HCT116 (cell line): Measurements from ENCODE around the gene RIPK4. TPM values are rescaled to one million over a fixed set of nuclear protein-coding genes. Genes with fewer than 3 reads are reported as not detected.

Experiments used
- ATAC-seq: fragments of 200-7000 bp; cut with Tn5 transposase; 2 replicates; pipeline ENCODE4 v1.9.1; 2020; ENCODE audit warnings: mild to moderate bottlenecking, moderate library complexity
- BruUV-seq: library from RNA; stranded (reverse); fragments of 400-500 nt; replicated peaks from 2 replicates; lab custom pipeline; 2021; lab: Mats Ljungman, UMichigan
- CTCF ChIA-PET: fragments of 300-600 bp; sonication (Branson Sonifier 250); formaldehyde crosslinking; loops from one replicate; lab custom pipeline; 2021; ENCODE audit warnings: antibody characterized with exemption; lab: Charles Lee
- POLR2A ChIA-PET: fragments of 300-600, 350-600 bp; sonication (Branson Sonifier 250); formaldehyde crosslinking; loops from one replicate; lab custom pipeline; 2021; ENCODE audit warnings: antibody characterized with exemption; lab: Charles Lee
- RAD21 ChIA-PET, 2 experiments: fragments of 300-600 bp; sonication (Branson Sonifier 250); formaldehyde crosslinking; loops; one replicate each; lab custom pipeline; 2023; ENCODE audit warnings: low total read pairs in 2 of 2; ENCODE audit not compliant: uncharacterized antibody in 2 of 2, unreplicated experiment in 2 of 2, low non-redundant PET in 1 of 2; lab: Charles Lee
- DNase-seq: peaks from one replicate; pipeline ENCODE4 v3.0.0-alpha.2; 2010; ENCODE audit warnings: low read depth, low spot score
- H2AFZ ChIP-seq: fragments of 200-600 bp; shearing (Covaris generic), sonication (generic); 2 replicates; pipeline ENCODE4 v1.6.1; 2017; ENCODE audit warnings: low read depth, mixed run types, mixed read lengths, antibody characterized with exemption, low read length; ENCODE audit not compliant: poor library complexity, severe bottlenecking
- H3K27ac ChIP-seq: 2 replicates; pipeline ENCODE4 v1.5.1; 2012; ENCODE audit warnings: low read depth, low read length
- H3K27me3 ChIP-seq: fragments of 200-600 bp; sonication (generic); 2 replicates; pipeline ENCODE4 v1.6.1; 2016; ENCODE audit warnings: mixed run types, low read length, mixed read lengths; ENCODE audit not compliant: insufficient read depth
- H3K36me3 ChIP-seq, 2 experiments: fragments of 200-500 bp in 1 of 2; fragments of 200-600 bp in 1 of 2; sonication (Bioruptor generic) in 1 of 2; sonication (generic) in 1 of 2; 2 replicates each; pipeline versions ENCODE4 v1.5.1 to v1.6.1; 2014 to 2016; ENCODE audit warnings: low read length in 2 of 2, inconsistent platforms in 1 of 2, mixed read lengths in 1 of 2, mixed run types in 1 of 2; ENCODE audit not compliant: insufficient read depth in 2 of 2, control insufficient read depth in 1 of 2
- H3K4me1 ChIP-seq, 2 experiments: fragments of 200-600 bp in 1 of 2; sonication (generic) in 1 of 2; 2 replicates each; pipeline versions ENCODE4 v1.5.1 to v1.6.1; 2012 to 2017; ENCODE audit warnings: low read length in 2 of 2, inconsistent platforms in 1 of 2, mild to moderate bottlenecking in 1 of 2, mixed read lengths in 1 of 2, mixed run types in 1 of 2, moderate library complexity in 1 of 2; ENCODE audit not compliant: insufficient read depth in 2 of 2, control insufficient read depth in 1 of 2
- H3K4me2 ChIP-seq: fragments of 200-600 bp; sonication (generic); 2 replicates; pipeline ENCODE4 v1.6.1; 2017; ENCODE audit warnings: mixed run types, low read length, mixed read lengths
- H3K4me3 ChIP-seq, 2 experiments: fragments of 200-600 bp in 1 of 2; sonication (generic) in 1 of 2; replicated peaks in 1 of 2; 2 replicates each; pipeline ENCODE4 v1.5.1; 2011 to 2016; ENCODE audit warnings: low read length in 2 of 2, control low read depth in 1 of 2, low read depth in 1 of 2, mild to moderate bottlenecking in 1 of 2, mixed read lengths in 1 of 2, mixed run types in 1 of 2
- H3K79me2 ChIP-seq: fragments of 200-600 bp; sonication (generic); 2 replicates; pipeline ENCODE4 v1.6.1; 2017; ENCODE audit warnings: mild to moderate bottlenecking, mixed run types, low read length, moderate library complexity, mixed read lengths; ENCODE audit not compliant: insufficient read depth
- H3K9ac ChIP-seq: fragments of 200-600 bp; sonication (generic); 2 replicates; pipeline ENCODE4 v1.6.1; 2016; ENCODE audit warnings: low read length, mixed read lengths
- H3K9me2 ChIP-seq: fragments of 200-600 bp; sonication (generic), shearing (Covaris generic); 2 replicates; pipeline ENCODE4 v1.6.1; 2017; ENCODE audit warnings: mixed run types, mild to moderate bottlenecking, moderate library complexity; ENCODE audit not compliant: insufficient read depth
- H3K9me3 ChIP-seq, 2 experiments: fragments of 200-500 bp in 1 of 2; fragments of 200-600 bp in 1 of 2; sonication (Bioruptor generic) in 1 of 2; sonication (generic) in 1 of 2; 2 replicates each; pipeline ENCODE4 v1.6.1; 2014 to 2017; ENCODE audit warnings: low read length in 2 of 2, mixed read lengths in 2 of 2, inconsistent platforms in 1 of 2, low read depth in 1 of 2, mild to moderate bottlenecking in 1 of 2, mixed run types in 1 of 2, moderate library complexity in 1 of 2; ENCODE audit not compliant: control insufficient read depth in 1 of 2, insufficient read depth in 1 of 2
- H4K20me1 ChIP-seq: fragments of 200-600 bp; sonication (generic), shearing (Covaris generic); 2 replicates; pipeline ENCODE4 v1.6.1; 2017; ENCODE audit warnings: mixed run types, mild to moderate bottlenecking, moderate library complexity; ENCODE audit not compliant: insufficient read depth
- CTCF ChIP-seq, 3 experiments: fragments of 200-600 bp in 1 of 3; sonication (generic) in 1 of 3; IDR thresholded peaks in 2 of 3; conservative IDR thresholded peaks in 1 of 3; 2 replicates each; pipeline ENCODE4 v1.5.1; 2012 to 2017; ENCODE audit warnings: low read depth in 2 of 3, low read length in 2 of 3, antibody characterized with exemption in 1 of 3, borderline replicate concordance in 1 of 3, control low read depth in 1 of 3, mild to moderate bottlenecking in 1 of 3, mixed read lengths in 1 of 3, mixed run types in 1 of 3, moderate library complexity in 1 of 3; ENCODE audit not compliant: insufficient read depth in 1 of 3
- EGR1 ChIP-seq: IDR thresholded peaks from 2 replicates; pipeline ENCODE4 v1.6.1; 2012; ENCODE audit warnings: low read depth
- JUND ChIP-seq: IDR thresholded peaks from 2 replicates; pipeline ENCODE4 v1.6.1; 2012
- MAX ChIP-seq: IDR thresholded peaks from 2 replicates; pipeline ENCODE4 v1.6.1; 2012
- RAD21 ChIP-seq: IDR thresholded peaks from 2 replicates; pipeline ENCODE4 v1.6.1; 2012; ENCODE audit warnings: low read depth, mild to moderate bottlenecking
- SIN3A ChIP-seq: IDR thresholded peaks from 2 replicates; pipeline ENCODE4 v1.6.1; 2012; ENCODE audit warnings: low read depth
- YY1 ChIP-seq: IDR thresholded peaks from 2 replicates; pipeline ENCODE4 v1.6.1; 2011; ENCODE audit warnings: low read length, low read depth, moderate library complexity, mild to moderate bottlenecking; ENCODE audit not compliant: insufficient replicate concordance; ENCODE audit errors: extremely low read depth
- ZBTB33 ChIP-seq: IDR thresholded peaks from 2 replicates; pipeline ENCODE4 v1.6.1; 2011; ENCODE audit warnings: mild to moderate bottlenecking, low read length, moderate library complexity; ENCODE audit not compliant: insufficient replicate concordance; ENCODE audit errors: extremely low read depth
- ZNF274 ChIP-seq: fragments of 200-500 bp; sonication (Bioruptor generic); IDR thresholded peaks from 2 replicates; pipeline ENCODE4 v1.6.1; 2014; ENCODE audit warnings: mild to moderate bottlenecking, low read depth, low read length, inconsistent platforms
- intact Hi-C: fragments of 100-400 bp; cut with micrococcal nuclease; formaldehyde crosslinking; loops from 2 replicates; pipeline ENCODE4 v1.10.0; 2022
- total RNA-seq: library from RNA; stranded (reverse); gene quantifications from one replicate; pipeline ENCODE4 v1.2.1, GENCODE V29; 2021; ENCODE audit not compliant: unreplicated experiment

Gene RIPK4
- total RNA-seq, 1 experiment from 2014 or later: 9.9 TPM

GRCh38 chr21:41775149-41775472, 8.3 kb upstream of the RIPK4 start:
- no TSS peak for BruUV-seq
- RAD21 ChIA-PET: interaction anchor here in 1 of 2 experiments (0.8 kb wide), 1 partner anchor 163 kb away, joined by 3 read pairs; no protein-coding TSS in a partner anchor
- H3K9me2 ChIP-seq: no peaks in the 10 kb centered on the region
- H3K79me2 ChIP-seq: no peaks in the 10 kb centered on the region
- intact Hi-C loops: loop anchor here (5.0 kb wide), 2 partner anchors 113 to 493 kb away; no protein-coding TSS in a partner anchor
- no peak overlapping the region for H3K27ac ChIP-seq
- H3K4me3 ChIP-seq: no peak overlapping the region
- no peak overlapping the region for H2AFZ ChIP-seq
- no peaks in the 10 kb centered on the region for H4K20me1 ChIP-seq
- H3K9ac ChIP-seq: no peak overlapping the region
- peaks cover 52% of the 10 kb centered on the region for H3K27me3 ChIP-seq
- no peaks in the 10 kb centered on the region for H3K36me3 ChIP-seq
- H3K9me3 ChIP-seq: no peaks in the 10 kb centered on the region
- no peak for ATAC-seq
- H3K4me2 ChIP-seq: no peak overlapping the region
- no peak for DNase-seq
- H3K4me1 ChIP-seq: peaks cover 2 to 17% of the 10 kb centered on the region in 2 experiments; a peak in 3 of 4 replicates
- CTCF ChIA-PET: interaction anchor here (1.2 kb wide), 1 partner anchor 163 kb away, joined by 6 read pairs; no protein-coding TSS in a partner anchor
- POLR2A ChIA-PET: no interaction called here
- TF ChIP-seq EGR1 (no peak), ZNF274 (no peak), RAD21 (no peak), ZBTB33 (no peak), MAX (no peak), YY1 (no peak), CTCF (IDR thresholded peaks at IDR 0.05 in 2 of 3, conservative IDR thresholded peaks at IDR 0.05 in 1 of 3; ENCODE audit: borderline replicate concordance in 1 of 3, insufficient read depth in 1 of 3, low read depth in 2 of 3, low read length in 2 of 3) (no peak), JUND (no peak), SIN3A (no peak)
